Neural cell (in vitro differentiated cells): ENCODE data around the gene PNPLA4.

Experiments used
- CTCF ChIP-seq: fragments of 450-650 bp; IDR thresholded peaks from 2 replicates; pipeline ENCODE4 v1.5.1; 2014; ENCODE audit warnings: antibody characterized with exemption, mild to moderate bottlenecking, moderate library complexity; ENCODE audit not compliant: poor library complexity, severe bottlenecking
- EP300 ChIP-seq: fragments of 450-650 bp; conservative IDR thresholded peaks from 2 replicates; pipeline ENCODE4 v1.6.1; 2014; ENCODE audit warnings: antibody characterized with exemption, mild to moderate bottlenecking, moderate library complexity; ENCODE audit not compliant: poor library complexity, severe bottlenecking
- POLR2AphosphoS5 ChIP-seq: IDR thresholded peaks from 2 replicates; pipeline ENCODE4 v1.6.1; 2012
- REST ChIP-seq: IDR thresholded peaks from 2 replicates; pipeline ENCODE4 v1.6.1; 2012; ENCODE audit warnings: borderline replicate concordance

- TF ChIP-seq CTCF (no peak), EP300 (no peak), POLR2AphosphoS5 (no peak), REST (no peak)
Observed at GRCh38 chrX:7948483-7948882, 21.3 kb upstream of the PNPLA4 start.
